Stimulated activated CD4-positive, alpha-beta T cell treated with anti-CD3 and anti-CD28 coated beads, Interleukin-15, amount 100 ng/mL, for 48 hours (primary cell): ENCODE data around the gene ADCY5.

Source experiments
- DNase-seq, 2 donors: peaks; one replicate each; pipeline ENCODE4 v3.0.0-alpha.2; 2020; ENCODE audit warnings: low read depth in 2 of 2

ADCY5 gene

GRCh38 chr3:123386477-123387040 is 62.3 kb downstream of the ADCY5 start:
- DNase-seq: no peak

- DNase-seq: no peak
Measured at GRCh38 chr3:123385981-123386380, 62.9 kb downstream of the ADCY5 start.

- no peak for DNase-seq
Measured at GRCh38 chr3:123385499-123385898, 63.4 kb downstream of the ADCY5 start.

DNA sequence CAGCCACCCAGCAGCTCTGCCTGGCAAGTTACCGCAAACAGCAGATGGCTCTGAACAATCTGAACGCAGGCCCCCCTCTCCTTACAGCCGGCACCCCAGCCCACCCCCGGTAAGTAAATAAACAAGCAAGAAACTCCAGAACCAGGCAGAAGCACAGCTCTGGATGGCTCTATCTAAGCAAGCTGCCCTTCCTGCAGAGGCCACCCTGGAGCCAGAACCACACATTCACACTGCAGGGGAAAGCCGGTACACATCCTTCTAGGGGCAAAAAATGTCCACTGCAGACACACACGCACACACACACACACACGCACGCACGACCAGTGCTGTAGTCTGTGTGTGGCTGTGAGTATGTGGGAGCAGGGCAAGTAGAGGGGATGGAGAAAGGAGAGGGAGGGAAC is 63.9 kb downstream of the ADCY5 start:
- DNase-seq: no peak

GRCh38 chr3:123384256-123384655 is 64.6 kb downstream of the ADCY5 start:
- no peak for DNase-seq

GRCh38 chr3:123383091-123384053 is 65.5 kb downstream of the ADCY5 start:
- DNase-seq: no peak

DNA sequence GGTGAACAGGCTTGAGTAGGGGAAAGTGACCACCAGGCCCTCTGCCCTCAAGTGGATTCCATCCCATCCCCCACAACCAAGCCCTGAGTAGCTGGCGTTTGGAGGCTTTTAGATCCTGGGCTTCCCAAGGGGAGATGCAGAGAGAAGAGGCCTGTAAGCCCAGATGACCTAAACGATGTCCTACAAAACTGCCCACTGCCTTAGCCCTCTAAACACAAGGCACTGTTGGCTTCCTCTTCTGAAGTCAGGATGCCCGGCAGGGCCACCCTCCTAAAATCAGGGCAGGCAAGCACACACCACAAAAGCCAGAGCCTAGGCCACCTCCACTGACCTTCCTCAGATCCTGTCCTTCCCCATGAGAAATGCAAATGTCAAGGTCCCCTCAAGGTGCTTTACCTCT is 68.6 kb downstream of the ADCY5 start:
- DNase-seq: no peak

DNA sequence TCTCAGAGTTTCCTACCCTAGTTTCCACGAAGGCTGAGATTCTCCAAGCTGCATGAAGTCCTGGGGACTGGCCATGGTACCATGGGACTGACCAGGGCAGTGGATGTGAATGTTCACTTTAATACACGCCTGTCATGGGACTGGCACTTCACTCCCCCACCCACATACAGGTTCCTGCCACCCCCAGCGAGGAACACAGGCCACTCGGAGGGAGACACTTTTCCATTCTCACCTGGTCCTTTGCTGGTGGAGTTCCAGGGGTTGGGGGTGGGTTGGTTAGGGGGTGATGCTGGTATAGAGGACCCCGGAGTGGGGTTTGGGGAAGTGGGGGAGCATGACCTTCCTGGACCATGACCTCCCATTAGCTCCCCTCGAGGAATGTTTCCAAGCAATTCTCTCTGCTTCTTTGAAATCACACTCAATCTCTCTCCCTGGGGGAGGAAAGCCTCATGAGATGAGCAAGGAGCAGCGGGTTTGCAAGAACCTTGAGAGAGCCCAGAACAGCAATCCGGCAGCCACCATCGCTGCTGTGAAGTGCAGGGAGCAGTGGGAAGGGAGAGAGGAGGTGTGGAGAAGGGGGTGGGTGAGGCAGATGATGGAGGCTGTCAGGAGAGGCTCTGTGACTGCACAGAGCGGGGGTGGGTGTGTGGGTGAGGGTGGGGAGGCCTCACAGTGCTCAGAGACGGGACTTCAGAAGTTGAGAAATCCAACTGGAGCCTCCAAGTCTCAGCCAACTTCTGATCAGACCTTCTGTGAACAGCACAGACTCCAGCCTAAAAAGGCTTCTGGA is 69.7 kb downstream of the ADCY5 start:
- DNase-seq: no peak

DNA sequence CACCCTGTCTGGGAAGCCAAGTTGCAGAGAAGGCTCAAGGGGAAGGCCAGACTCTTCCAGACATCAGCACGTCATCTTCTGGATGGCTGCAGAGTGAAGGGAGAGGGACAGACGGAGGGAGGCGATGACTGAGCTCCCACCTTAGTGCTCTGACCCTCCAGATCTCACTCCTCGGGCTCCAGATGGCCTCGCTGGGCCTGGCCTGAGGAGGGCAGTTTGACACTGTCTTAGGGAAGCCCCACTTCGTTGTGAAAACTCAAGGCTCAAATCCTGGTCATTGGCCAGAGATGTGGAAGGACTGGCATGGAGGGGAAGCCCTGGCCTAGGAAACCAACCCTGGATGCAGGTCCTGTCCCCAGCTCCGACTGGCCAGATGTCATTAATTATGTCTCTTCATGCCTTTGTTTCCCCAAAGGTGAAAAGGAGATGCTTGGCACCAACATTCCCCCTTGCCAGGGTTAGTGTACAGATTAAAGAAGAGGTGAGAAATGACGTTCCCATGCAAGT is 70.4 kb downstream of the ADCY5 start:
- DNase-seq: no peak

DNA sequence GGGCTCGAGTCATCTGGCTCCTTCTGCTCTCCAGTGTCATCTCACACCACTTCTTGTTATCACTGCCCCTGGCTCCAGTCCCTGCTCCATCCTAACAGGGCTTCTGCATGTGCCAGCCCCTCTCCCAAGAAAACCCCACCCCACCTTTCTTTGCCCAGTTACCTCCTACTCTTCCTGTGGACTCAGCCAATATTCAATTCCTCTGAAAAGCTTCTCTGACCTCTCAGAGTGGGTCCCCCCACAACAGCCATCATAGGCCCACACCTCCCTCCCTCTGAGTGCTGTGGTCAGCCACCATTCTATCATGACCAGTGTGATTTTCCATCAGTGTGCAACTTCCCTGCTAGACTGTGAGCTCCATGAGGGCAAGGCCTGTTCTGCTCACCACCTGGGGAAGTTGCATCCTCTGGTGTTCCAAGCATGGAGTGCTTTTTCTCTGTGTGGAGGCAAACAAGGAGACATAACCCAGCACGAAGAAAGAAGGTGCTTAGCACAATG is 71.6 kb downstream of the ADCY5 start:
- no peak for DNase-seq

DNA sequence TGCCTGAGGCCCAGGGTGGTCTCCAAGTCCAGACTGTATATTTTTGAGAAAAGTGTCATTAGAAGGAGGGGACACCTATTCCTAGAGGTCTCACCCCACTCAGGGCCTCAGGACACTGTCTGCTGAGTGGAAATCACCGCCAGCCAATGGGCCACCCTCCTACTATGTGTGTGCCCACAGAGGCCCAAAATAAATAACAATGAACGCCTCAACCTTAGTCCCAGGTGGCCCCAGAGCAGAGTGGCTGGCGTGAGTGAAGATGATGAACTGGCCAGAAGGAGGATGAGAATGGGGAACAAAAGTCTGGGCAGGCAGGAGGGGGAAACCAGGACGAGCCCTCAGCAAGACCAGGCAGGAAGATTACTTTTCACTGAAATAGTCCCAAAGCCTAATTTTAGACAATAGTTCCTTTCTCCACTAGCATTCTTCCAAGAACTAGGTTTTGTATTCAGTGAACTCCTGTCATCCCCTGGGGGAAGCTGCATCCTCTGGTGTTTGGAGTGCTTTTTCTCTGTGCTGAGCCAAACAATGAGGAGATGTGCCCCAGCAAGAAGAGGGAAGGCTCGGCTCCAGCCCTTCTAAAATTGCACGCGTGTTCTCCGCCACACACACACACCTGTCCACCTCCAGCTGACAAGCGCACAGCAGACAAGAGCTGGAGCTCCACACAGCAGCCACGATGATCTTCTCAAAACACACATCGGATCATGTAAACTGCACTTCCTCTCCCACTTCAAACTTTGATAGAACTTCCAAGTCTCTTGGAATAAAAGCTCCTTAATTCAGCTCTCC is 72.2 kb downstream of the ADCY5 start:
- no peak for DNase-seq

DNA sequence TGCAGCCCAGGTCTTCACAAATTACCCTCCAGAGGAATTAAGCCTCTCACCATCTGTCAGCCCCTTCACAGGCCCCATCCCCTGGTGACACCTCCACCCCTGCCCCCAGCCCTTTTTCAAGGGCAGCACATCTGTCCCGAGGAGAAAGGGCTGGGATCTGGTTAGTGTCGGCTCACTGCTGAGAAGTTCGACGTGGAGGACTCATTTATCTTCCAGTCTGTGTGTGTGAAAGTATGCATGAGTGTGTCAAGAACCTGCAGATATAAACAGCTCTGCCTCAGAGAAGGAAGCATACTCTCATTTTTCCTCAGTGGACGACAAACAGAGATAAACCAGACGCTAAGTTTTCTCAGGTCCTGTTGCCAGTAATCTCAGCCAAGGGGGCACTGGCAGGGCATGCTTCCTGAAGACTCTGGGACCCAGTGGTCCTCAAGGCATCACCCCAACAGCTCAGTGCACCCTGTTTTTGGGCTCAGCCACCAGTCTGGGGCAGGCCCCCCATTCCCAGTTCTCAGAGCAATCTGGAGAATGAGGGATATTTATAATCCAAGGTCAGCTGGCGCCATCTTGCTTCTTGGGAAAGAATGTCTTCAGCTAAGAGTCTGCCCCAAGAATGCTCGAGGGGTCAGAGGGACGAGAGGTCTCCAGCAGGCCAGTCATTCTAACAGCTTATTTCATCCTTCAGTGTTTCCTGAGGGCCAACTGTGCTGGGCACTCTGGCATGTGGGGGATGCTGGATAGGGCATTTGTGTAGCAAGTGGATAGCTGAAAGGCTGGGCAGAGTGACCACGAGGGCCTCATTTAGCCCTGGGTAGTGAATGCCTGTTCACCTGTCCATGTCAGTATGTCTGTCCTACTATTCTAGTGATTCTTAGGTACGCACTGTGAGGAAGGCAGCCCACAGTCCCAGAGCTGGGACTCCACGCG is 73.6 kb downstream of the ADCY5 start:
- no peak for DNase-seq

- no peak for DNase-seq
Measured at GRCh38 chr3:123374016-123374415, 74.9 kb downstream of the ADCY5 start.

- no peak for DNase-seq
Measured at GRCh38 chr3:123373474-123373987, 75.4 kb downstream of the ADCY5 start.

DNA sequence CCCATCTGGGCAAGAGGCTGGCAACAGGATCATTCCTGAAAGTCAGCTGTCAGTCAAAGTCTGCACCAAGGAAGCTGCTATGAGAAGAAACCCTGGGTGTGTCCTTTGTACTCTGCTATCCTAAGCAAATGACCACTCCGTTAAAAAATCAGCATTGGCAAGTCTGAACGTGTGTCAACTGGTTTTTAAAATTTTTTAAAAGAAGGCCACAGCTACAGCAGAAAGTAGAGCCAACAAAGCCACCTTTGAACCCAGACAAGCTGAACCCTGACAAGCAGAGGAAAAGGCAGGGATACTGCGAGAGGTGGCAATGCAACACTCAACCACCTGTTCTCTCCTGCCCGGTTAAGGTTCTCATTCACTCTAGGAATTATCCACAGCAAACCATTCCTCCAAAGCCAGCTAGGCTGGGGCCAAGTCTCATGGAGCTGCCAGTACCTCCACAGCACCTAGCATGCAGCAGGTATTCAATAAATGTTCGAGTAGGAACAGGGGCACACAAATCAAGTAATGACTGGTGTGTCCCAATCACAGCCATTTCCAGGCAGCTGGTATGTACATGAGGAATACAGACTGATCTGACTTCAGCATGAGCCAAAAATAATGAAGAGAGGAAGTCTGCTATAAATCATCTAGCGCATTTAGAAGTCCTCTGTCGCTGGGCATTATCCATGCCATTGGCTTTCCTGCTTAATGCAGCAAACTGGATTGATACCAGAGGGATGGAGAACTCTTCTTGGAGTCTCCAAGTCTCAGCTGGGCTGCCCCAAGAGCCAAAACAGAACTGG is 76.0 kb downstream of the ADCY5 start:
- no peak for DNase-seq

DNA sequence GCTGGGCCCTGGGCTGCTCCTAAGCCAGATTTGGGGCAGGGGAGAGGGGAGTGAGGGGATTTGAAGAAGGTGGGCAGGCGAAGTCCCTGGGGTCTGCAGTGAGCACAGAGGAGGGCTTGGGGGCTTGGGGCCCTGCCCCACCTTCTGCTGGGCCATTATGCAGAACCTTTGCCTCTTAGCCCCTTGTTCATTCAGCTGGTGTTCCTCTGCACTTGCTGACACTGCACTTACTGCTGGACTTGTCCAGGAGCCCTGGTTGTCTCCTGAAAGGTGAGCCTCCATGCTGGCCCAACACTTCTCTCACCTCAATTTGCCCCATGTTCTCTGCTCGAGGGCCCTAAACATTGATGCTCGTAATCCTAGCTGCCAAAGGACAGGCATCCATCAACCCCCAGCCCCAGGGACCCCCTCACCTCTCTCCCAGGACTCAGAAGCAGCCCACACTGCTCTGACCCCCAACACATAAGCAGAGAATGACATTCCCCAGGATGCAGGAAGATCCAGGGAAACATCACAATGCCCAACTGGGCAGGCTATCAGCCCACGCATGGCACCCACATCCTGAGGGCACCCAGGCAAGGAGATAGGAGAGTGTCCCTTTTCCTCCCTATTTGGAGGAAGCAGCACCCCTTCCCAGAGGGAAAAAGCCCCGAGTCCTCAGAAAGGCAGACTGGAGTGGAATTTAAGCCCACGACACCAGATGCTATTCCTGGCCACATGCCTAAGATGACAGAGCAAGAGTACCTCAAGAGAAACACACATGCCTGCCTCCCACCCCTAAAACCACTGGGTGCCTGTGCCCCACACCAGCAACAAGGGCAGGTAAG is 76.8 kb downstream of the ADCY5 start:
- no peak for DNase-seq

- no peak for DNase-seq
Measured at GRCh38 chr3:123371426-123371825, 77.5 kb downstream of the ADCY5 start.

- DNase-seq: no peak
Measured at GRCh38 chr3:123370819-123371218, 78.1 kb downstream of the ADCY5 start.
